ENCODE measurements around the gene VPS13C.

GRCh38 chr15:62052713-62053112 is 7.5 kb downstream of the VPS13C start:
- no peak for TF ChIP-seq POLR2A (IDR thresholded peaks at IDR 0.05; ENCODE audit: low read depth, low read length)
- TF ChIP-seq POLR2AphosphoS5 (IDR thresholded peaks at IDR 0.05; ENCODE audit: low read depth, low read length) = no peak
- no peak for TF ChIP-seq TAF1 (IDR thresholded peaks at IDR 0.05; ENCODE audit: borderline replicate concordance, low read depth, low read length)
